CD4-positive, CD25-positive, alpha-beta regulatory T cell (primary cell): ENCODE data around the gene ALDH3A2. TPM values are rescaled to one million over a fixed set of nuclear protein-coding genes. Genes with fewer than 3 reads are reported as not detected.

ENCODE experiments used
- ATAC-seq, 2 donors: fragments of 150-1000 bp; cut with Tn5 transposase; one replicate each; pipeline ENCODE4 v1.10.0; 2021; ENCODE audit warnings: low read depth in 2 of 2, moderate number of reproducible peaks in 2 of 2, moderate library complexity in 1 of 2
- DNase-seq, 3 donors: peaks; one replicate each; pipeline versions ENCODE4 v3.0.0 to v3.0.0-alpha.2; 2012 to 2022; ENCODE audit warnings: mixed read lengths in 1 of 3
- H3K27ac ChIP-seq: one replicate; pipeline ENCODE4 v1.7.0; 2013; ENCODE audit warnings: mild to moderate bottlenecking, low read length; ENCODE audit not compliant: insufficient read depth, poor library complexity, severe bottlenecking
- H3K27me3 ChIP-seq: one replicate; pipeline ENCODE4 v1.7.0; 2013; ENCODE audit warnings: low read length; ENCODE audit not compliant: control insufficient read depth, insufficient read depth
- H3K36me3 ChIP-seq: one replicate; pipeline ENCODE4 v1.7.0; 2013; ENCODE audit warnings: mild to moderate bottlenecking, low read length, moderate library complexity; ENCODE audit not compliant: control insufficient read depth, insufficient read depth
- H3K4me1 ChIP-seq: 2 replicates; pipeline ENCODE4 v1.7.0; 2013; ENCODE audit warnings: mild to moderate bottlenecking, low read length; ENCODE audit not compliant: insufficient read depth, control insufficient read depth, poor library complexity, severe bottlenecking
- H3K4me3 ChIP-seq: one replicate; pipeline ENCODE4 v1.7.0; 2013; ENCODE audit warnings: low read depth, mild to moderate bottlenecking, low read length, moderate library complexity
- H3K9me3 ChIP-seq, 2 experiments: 1 replicate in 1 of 2; 2 replicates in 1 of 2; pipeline ENCODE4 v1.7.0; 2013; ENCODE audit warnings: low read length in 2 of 2, mild to moderate bottlenecking in 1 of 2, moderate library complexity in 1 of 2; ENCODE audit not compliant: control insufficient read depth in 2 of 2
- H3K27ac Mint-ChIP-seq, 3 donors: one replicate each; pipeline ENCODE4 v1.8.0; 2020 to 2022; ENCODE audit warnings: mild to moderate bottlenecking in 3 of 3, mixed read lengths in 3 of 3, moderate library complexity in 2 of 3
- H3K27me3 Mint-ChIP-seq: one replicate; pipeline ENCODE4 v1.8.0; 2022; ENCODE audit warnings: mild to moderate bottlenecking, mixed read lengths
- H3K36me3 Mint-ChIP-seq: one replicate; pipeline ENCODE4 v1.8.0; 2020; ENCODE audit warnings: mixed read lengths
- H3K4me1 Mint-ChIP-seq, 4 donors: one replicate each; pipeline ENCODE4 v1.8.0; 2020 to 2022; ENCODE audit warnings: mixed read lengths in 4 of 4, mild to moderate bottlenecking in 1 of 4
- H3K4me3 Mint-ChIP-seq, 4 donors: one replicate each; pipeline ENCODE4 v1.8.0; 2020 to 2022; ENCODE audit warnings: mild to moderate bottlenecking in 4 of 4, mixed read lengths in 4 of 4, moderate library complexity in 3 of 4
- H3K9me3 Mint-ChIP-seq, 7 donors: one replicate each; pipeline ENCODE4 v1.8.0; 2020 to 2022; ENCODE audit warnings: mixed read lengths in 7 of 7, mild to moderate bottlenecking in 3 of 7, moderate library complexity in 2 of 7
- polyA plus RNA-seq, 4 donors: library from polyadenylated mRNA; unstranded; fragments of 300-500 nt; fragmentation: Illumina TruSeq; gene quantifications; one replicate each; pipeline ENCODE4 v1.2.3, GENCODE V29; 2021
- total RNA-seq: library from RNA; stranded (reverse); gene quantifications from one replicate; pipeline ENCODE4 v1.2.3, GENCODE V29; 2022

Gene ALDH3A2
- total RNA-seq: 34.7 TPM
- polyA plus RNA-seq: 10 to 100 TPM; 31.7 to 45.9 (median 40.0) TPM

DNA sequence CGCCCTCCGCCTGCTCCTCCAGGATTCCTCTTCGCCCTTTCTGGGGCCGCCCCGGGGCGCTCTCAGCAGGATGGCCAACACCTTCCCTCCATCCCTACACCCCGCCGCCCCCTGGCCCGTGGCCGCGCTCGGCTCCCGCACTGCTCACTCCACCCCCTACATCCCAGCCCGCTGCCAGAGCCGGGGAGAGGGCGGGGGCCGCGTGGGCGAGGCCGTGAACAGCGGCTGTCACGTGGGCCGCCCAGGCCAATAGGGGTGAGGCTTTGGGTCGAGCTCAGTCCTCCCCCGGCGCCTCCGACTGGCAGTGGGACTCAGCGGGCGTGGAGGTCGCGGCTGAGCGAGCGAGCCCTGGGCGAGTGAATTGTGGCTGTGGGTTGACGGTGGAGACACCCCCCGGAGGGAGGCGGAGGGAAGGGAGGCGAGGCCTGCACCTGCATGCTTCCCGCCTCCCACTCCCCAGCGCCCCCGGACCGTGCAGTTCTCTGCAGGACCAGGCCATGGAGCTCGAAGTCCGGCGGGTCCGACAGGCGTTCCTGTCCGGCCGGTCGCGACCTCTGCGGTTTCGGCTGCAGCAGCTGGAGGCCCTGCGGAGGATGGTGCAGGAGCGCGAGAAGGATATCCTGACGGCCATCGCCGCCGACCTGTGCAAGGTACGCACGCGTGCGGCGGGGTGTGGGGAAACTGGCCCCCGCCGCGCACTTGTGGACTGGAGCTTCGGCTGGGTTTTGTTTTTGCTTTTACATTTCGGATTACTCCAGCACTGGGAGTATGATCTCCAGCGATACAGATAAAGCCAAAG is at the start of gene ALDH3A2:
Gene ALDH3A2, plus strand, starts transcription at position 277 of the 799 bp plus-strand sequence. Its CDS starts 221 bp downstream, at position 498.
- H3K36me3 Mint-ChIP-seq: peaks cover 11% of the 10 kb centered on the region
- H3K4me1 Mint-ChIP-seq: peaks cover 18 to 47% (median 38%) of the 10 kb centered on the region in 4 donors
- H3K9me3 Mint-ChIP-seq: no peaks in the 10 kb centered on the region

DNA sequence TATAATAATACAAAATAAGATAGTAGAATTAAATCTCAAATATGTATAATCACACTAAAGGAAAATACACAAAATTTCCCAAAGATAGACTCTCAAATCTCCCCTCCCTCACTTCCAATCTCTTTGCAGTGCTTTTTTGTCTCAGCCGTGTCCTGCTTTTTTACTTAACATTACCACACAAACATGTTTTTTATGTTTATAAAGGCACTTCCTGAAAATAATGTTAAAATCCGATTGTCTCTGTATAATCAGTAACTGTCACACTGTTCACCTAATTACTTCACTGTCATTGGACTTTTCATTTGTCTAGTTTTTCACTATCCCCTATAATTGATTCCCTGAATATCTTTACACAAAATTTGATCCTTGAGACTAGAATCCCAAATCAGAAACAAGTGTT is 38.2 kb upstream of the ALDH3A2 start:
- H3K27me3 Mint-ChIP-seq: peaks cover 19% of the 10 kb centered on the region
- ATAC-seq (no peak), DNase-seq (no peak)
- Histone ChIP-seq H3K4me3 (no peak overlapping the region), H3K9me3 (no peaks in the 10 kb centered on the region), H3K4me1 (no peaks in the 10 kb centered on the region), H3K27me3 (peaks cover under 1% of the 10 kb centered on the region), H3K27ac (no peak overlapping the region), H3K36me3 (no peaks in the 10 kb centered on the region)
- no peak overlapping the region for H3K27ac Mint-ChIP-seq
- peaks cover 4 to 9% (median 6%) of the 10 kb centered on the region in 4 donors for H3K4me1 Mint-ChIP-seq
- H3K9me3 Mint-ChIP-seq: peaks cover 0 to 1% (median 0%) of the 10 kb centered on the region in 7 donors
- H3K36me3 Mint-ChIP-seq: no peaks in the 10 kb centered on the region
- no peak overlapping the region for H3K4me3 Mint-ChIP-seq

More for the DNA sequence above, at the start of gene ALDH3A2:
- peak within 1 kb of the TSS; percentile 98 for H3K4me3 ChIP-seq
- H3K4me3 Mint-ChIP-seq: peak within 1 kb of the TSS; percentile 95 to 98 (median 96)
- peaks cover 36% of the 10 kb centered on the region for H3K4me1 ChIP-seq
- H3K27me3 Mint-ChIP-seq: no peaks in the 10 kb centered on the region
- DNase-seq (peak; percentile 90 to 96 (median 91)), ATAC-seq (peak; percentile 98)
- no peaks in the 10 kb centered on the region for H3K9me3 ChIP-seq
- H3K27ac ChIP-seq: peak within 1 kb of the TSS; percentile 71
- peak within 1 kb of the TSS; percentile 94 to 99 (median 96) for H3K27ac Mint-ChIP-seq
- H3K36me3 ChIP-seq: peaks cover 7% of the 10 kb centered on the region
- no peaks in the 10 kb centered on the region for H3K27me3 ChIP-seq

DNA sequence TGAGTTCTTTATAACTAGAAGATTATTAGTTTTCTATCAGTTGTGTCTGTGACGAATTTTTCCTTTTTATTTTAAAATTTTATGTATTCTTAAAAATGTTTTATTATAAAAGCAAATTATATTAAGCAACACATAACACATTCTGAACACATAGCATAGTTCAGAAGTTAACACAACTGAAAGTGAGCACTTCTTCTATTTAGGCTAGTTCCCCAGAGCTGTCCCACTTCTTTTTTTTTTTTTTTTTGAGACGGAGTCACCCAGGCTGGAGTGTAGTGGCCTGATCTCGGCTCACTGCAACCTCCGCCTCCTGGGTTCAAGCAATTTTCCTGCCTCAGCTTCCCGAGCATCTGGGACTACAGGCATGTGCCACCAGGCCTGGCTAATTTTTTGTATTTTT is 37.7 kb upstream of the ALDH3A2 start:
- Mint-ChIP-seq H3K36me3 (no peaks in the 10 kb centered on the region), H3K27ac (no peak overlapping the region), H3K4me1 (peaks cover 4 to 9% (median 6%) of the 10 kb centered on the region in 4 donors), H3K4me3 (no peak overlapping the region), H3K27me3 (peaks cover 19% of the 10 kb centered on the region), H3K9me3 (peaks cover 0 to 1% (median 0%) of the 10 kb centered on the region in 7 donors)
- Histone ChIP-seq H3K27ac (no peak overlapping the region), H3K4me3 (no peak overlapping the region), H3K4me1 (no peaks in the 10 kb centered on the region), H3K36me3 (no peaks in the 10 kb centered on the region), H3K27me3 (peaks cover 2% of the 10 kb centered on the region), H3K9me3 (no peaks in the 10 kb centered on the region)
- DNase-seq (no peak), ATAC-seq (no peak)

DNA sequence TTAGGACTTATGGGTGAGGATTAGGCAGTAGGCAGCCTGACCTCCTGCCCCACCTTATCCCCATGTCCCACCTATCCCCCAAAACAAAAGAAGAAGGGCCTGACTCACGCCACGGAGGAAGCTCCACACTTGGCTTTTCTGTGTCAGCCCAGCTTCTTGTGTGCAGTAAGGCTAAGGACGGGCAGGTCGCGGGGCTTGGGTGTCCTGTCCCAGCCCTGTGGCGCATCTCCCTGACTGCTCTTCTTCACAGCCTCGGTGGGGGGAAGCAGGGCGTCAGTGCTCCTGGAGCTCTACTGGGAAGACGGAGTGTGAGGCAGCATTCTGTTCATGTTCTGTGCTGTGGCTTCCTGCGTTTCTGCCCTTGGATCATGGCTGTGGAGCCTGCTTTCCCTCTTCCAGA is 34.6 kb upstream of the ALDH3A2 start:
- Mint-ChIP-seq H3K4me1 (peaks cover 4 to 9% (median 6%) of the 10 kb centered on the region in 4 donors), H3K9me3 (peaks cover 2 to 19% (median 6%) of the 10 kb centered on the region in 7 donors), H3K36me3 (peaks cover 1% of the 10 kb centered on the region), H3K27ac (peak overlapping the region in 1 of 3 donors; percentile 25), H3K27me3 (peaks cover 16% of the 10 kb centered on the region), H3K4me3 (no peak overlapping the region)
- no peak overlapping the region for H3K4me3 ChIP-seq
- peaks cover 15 to 17% of the 10 kb centered on the region in 2 experiments for H3K9me3 ChIP-seq
- H3K27ac ChIP-seq: no peak overlapping the region
- no peak for DNase-seq
- H3K36me3 ChIP-seq: no peaks in the 10 kb centered on the region
- H3K27me3 ChIP-seq: peaks cover 2% of the 10 kb centered on the region
- H3K4me1 ChIP-seq: no peaks in the 10 kb centered on the region
- no peak for ATAC-seq

DNA sequence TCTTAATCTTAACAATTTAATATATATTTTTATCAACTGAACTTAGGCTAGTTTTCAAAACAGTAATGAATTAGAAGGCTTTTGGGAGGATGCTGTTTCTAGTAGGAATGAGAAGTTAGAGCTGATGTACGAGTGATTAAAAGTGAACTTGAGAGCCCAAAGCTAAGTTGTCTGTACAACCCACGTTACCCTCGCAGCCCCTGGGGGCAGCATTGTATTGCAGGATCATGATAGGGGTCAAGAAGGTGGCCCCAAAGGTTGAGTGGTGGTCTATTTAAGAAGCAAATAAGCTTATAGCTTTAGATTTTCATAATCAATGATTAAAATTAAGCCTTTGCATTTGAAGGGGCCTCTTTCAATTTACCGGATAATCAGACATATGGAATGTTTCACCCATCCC is 33.7 kb upstream of the ALDH3A2 start:
- peaks cover 11% of the 10 kb centered on the region for H3K36me3 Mint-ChIP-seq
- H3K4me1 Mint-ChIP-seq: peaks cover 4 to 9% (median 6%) of the 10 kb centered on the region in 4 donors
- Histone ChIP-seq H3K4me1 (no peaks in the 10 kb centered on the region), H3K27me3 (peaks cover 2% of the 10 kb centered on the region), H3K27ac (no peak overlapping the region), H3K4me3 (no peak overlapping the region), H3K9me3 (peaks cover 25 to 26% of the 10 kb centered on the region in 2 experiments), H3K36me3 (no peaks in the 10 kb centered on the region)
- ATAC-seq: no peak
- DNase-seq: no peak
- peak overlapping the region in 1 of 3 donors; percentile 7 for H3K27ac Mint-ChIP-seq
- H3K27me3 Mint-ChIP-seq: peaks cover 21% of the 10 kb centered on the region
- H3K4me3 Mint-ChIP-seq: no peak overlapping the region
- H3K9me3 Mint-ChIP-seq: peaks cover 4 to 29% (median 14%) of the 10 kb centered on the region in 7 donors

DNA sequence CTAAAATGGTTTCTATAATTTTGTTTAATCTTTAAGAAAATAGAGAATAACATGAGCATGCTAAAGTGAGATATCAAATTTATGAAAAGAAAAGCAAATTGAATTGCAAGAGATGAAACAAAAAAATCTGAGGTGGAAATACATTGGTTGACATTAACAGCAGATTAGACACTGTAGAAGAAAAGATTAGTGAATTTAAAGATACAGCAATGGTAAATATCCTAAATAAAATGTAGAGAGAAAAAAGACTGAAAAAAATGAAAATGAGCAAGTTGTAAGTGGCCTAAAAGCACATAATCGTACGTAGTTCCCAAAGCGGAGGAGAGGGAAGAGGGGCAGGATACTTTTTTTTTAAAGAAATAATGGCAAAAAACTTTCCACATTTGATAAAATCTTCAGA is 30.5 kb upstream of the ALDH3A2 start:
- Histone ChIP-seq H3K9me3 (peaks cover 38% of the 10 kb centered on the region in 2 experiments), H3K27ac (no peak overlapping the region), H3K27me3 (peaks cover 5% of the 10 kb centered on the region), H3K36me3 (no peaks in the 10 kb centered on the region), H3K4me3 (no peak overlapping the region), H3K4me1 (no peaks in the 10 kb centered on the region)
- H3K27me3 Mint-ChIP-seq: peaks cover 29% of the 10 kb centered on the region
- ATAC-seq (no peak), DNase-seq (no peak)
- H3K36me3 Mint-ChIP-seq: peaks cover 14% of the 10 kb centered on the region
- H3K4me1 Mint-ChIP-seq: peaks cover 4 to 6% (median 4%) of the 10 kb centered on the region in 4 donors
- H3K9me3 Mint-ChIP-seq: peaks cover 5 to 44% (median 18%) of the 10 kb centered on the region in 7 donors
- no peak overlapping the region for H3K4me3 Mint-ChIP-seq
- no peak overlapping the region for H3K27ac Mint-ChIP-seq

DNA sequence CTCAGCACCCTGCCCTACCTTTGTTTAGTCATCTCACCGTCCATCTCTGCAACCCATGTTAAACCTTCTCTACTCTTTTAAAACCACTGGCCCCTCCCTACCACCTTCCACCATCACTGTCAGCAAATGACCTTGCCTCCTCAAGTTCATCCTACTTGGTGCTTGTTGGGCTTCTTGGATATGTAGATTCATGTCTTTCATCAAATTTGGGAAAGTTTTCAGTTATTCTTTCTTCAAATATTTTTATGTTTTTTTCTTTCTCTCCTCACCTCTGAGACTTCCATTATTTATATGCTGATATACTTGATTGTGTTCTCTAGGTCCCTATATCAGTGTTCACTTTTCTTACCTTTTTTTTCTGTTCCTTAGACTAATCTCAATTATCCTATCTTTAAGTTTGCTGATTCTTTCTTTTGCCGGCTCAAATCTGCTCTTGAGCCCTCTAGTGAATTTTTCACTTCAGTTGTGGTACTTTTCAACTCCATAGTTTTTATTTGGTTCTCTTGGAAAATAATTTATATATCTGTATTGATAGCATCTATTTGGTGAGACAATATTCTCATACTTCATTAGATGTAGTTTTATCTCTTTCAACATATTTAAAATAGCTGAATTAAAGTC is 28.7 kb upstream of the ALDH3A2 start:
- no peak overlapping the region for H3K4me3 Mint-ChIP-seq
- H3K9me3 ChIP-seq: peaks cover 38% of the 10 kb centered on the region in 2 experiments
- H3K27ac Mint-ChIP-seq: peak overlapping the region in 1 of 3 donors; percentile 51
- no peaks in the 10 kb centered on the region for H3K4me1 Mint-ChIP-seq
- ATAC-seq (no peak), DNase-seq (no peak)
- H3K27me3 Mint-ChIP-seq: peaks cover 25% of the 10 kb centered on the region
- peaks cover 14% of the 10 kb centered on the region for H3K36me3 Mint-ChIP-seq
- H3K4me3 ChIP-seq: no peak overlapping the region
- H3K27me3 ChIP-seq: peaks cover 5% of the 10 kb centered on the region
- H3K4me1 ChIP-seq: no peaks in the 10 kb centered on the region
- peaks cover 5 to 44% (median 18%) of the 10 kb centered on the region in 7 donors for H3K9me3 Mint-ChIP-seq
- no peak overlapping the region for H3K27ac ChIP-seq
- no peaks in the 10 kb centered on the region for H3K36me3 ChIP-seq
